Liver (tissue), 9 donors: ENCODE results near the gene DSG2. TPM values are rescaled to one million over a fixed set of nuclear protein-coding genes. Genes with fewer than 3 reads are reported as not detected.

Experiments used
- DNase-seq: peaks from one replicate; pipeline ENCODE4 v3.0.0-alpha.2; 2017; ENCODE audit warnings: low spot score
- H3K27ac ChIP-seq, 2 donors: one replicate each; pipeline ENCODE4 v1.7.0; 2013; ENCODE audit warnings: inconsistent platforms in 2 of 2, low read length in 2 of 2, control low read depth in 1 of 2, low read depth in 1 of 2, mild to moderate bottlenecking in 1 of 2
- H3K27me3 ChIP-seq, 4 donors: one replicate each; pipeline versions ENCODE4 v1.6.1 to v1.7.0; 2013; ENCODE audit warnings: low read length in 3 of 4, inconsistent platforms in 1 of 4, mild to moderate bottlenecking in 1 of 4, moderate library complexity in 1 of 4; ENCODE audit not compliant: control insufficient read depth in 4 of 4, insufficient read depth in 4 of 4
- H3K36me3 ChIP-seq, 4 donors: one replicate each; pipeline versions ENCODE4 v1.6.1 to v1.7.0; 2013; ENCODE audit warnings: low read length in 3 of 4, mild to moderate bottlenecking in 3 of 4, low read depth in 1 of 4, moderate library complexity in 1 of 4; ENCODE audit not compliant: control insufficient read depth in 4 of 4, insufficient read depth in 3 of 4
- H3K4me1 ChIP-seq, 4 donors: one replicate each; pipeline versions ENCODE4 v1.6.1 to v1.7.0; 2013; ENCODE audit warnings: low read length in 3 of 4, mild to moderate bottlenecking in 3 of 4, moderate library complexity in 1 of 4; ENCODE audit not compliant: control insufficient read depth in 4 of 4, insufficient read depth in 4 of 4
- H3K4me3 ChIP-seq, 3 donors: one replicate each; pipeline versions ENCODE4 v1.6.1 to v1.7.0; 2013; ENCODE audit warnings: low read length in 3 of 3, control low read depth in 1 of 3, low read depth in 1 of 3, mild to moderate bottlenecking in 1 of 3
- H3K9ac ChIP-seq, 2 donors: one replicate each; pipeline ENCODE4 v1.7.0; 2013; ENCODE audit warnings: low read length in 2 of 2, mild to moderate bottlenecking in 2 of 2, moderate library complexity in 2 of 2, control low read depth in 1 of 2, low read depth in 1 of 2
- H3K9me3 ChIP-seq, 4 donors: one replicate each; pipeline versions ENCODE4 v1.6.1 to v1.7.0; 2013; ENCODE audit warnings: low read length in 3 of 4; ENCODE audit not compliant: control insufficient read depth in 4 of 4
- ATF3 ChIP-seq: IDR thresholded peaks from 2 replicates; pipeline ENCODE4 v1.6.1; 2016; ENCODE audit warnings: antibody characterized with exemption
- CTCF ChIP-seq: fragments of 150-350 bp; IDR thresholded peaks from 2 replicates; pipeline ENCODE4 v1.5.1; 2017; ENCODE audit warnings: improper control_type of control experiment, low read depth, low read length; ENCODE audit not compliant: missing input control
- EGR1 ChIP-seq, 2 donors: IDR thresholded peaks; 2 replicates each; pipeline ENCODE4 v1.6.1; 2016 to 2018; ENCODE audit warnings: antibody characterized with exemption in 2 of 2, low read depth in 2 of 2
- FOXA1 ChIP-seq: IDR thresholded peaks from 2 replicates; pipeline ENCODE4 v1.6.1; 2016; ENCODE audit warnings: antibody characterized with exemption
- FOXA2 ChIP-seq: IDR thresholded peaks from 2 replicates; pipeline ENCODE4 v1.6.1; 2016; ENCODE audit warnings: antibody characterized with exemption
- GABPA ChIP-seq, 2 donors: IDR thresholded peaks in 1 of 2; conservative IDR thresholded peaks in 1 of 2; 2 replicates each; pipeline ENCODE4 v1.6.1; 2016; ENCODE audit warnings: antibody characterized with exemption in 2 of 2, mild to moderate bottlenecking in 1 of 2, moderate library complexity in 1 of 2
- HNF4A ChIP-seq, 2 donors: conservative IDR thresholded peaks; 2 replicates each; pipeline ENCODE4 v1.6.1; 2016; ENCODE audit warnings: antibody characterized with exemption in 2 of 2, mild to moderate bottlenecking in 2 of 2
- HNF4G ChIP-seq: IDR thresholded peaks from 2 replicates; pipeline ENCODE4 v1.6.1; 2016; ENCODE audit warnings: antibody characterized with exemption
- JUND ChIP-seq, 2 donors: IDR thresholded peaks; 2 replicates each; pipeline ENCODE4 v1.6.1; 2016; ENCODE audit warnings: antibody characterized with exemption in 2 of 2
- MAX ChIP-seq: IDR thresholded peaks from 2 replicates; pipeline ENCODE4 v1.6.1; 2016; ENCODE audit warnings: antibody characterized with exemption
- NR2F2 ChIP-seq: IDR thresholded peaks from 2 replicates; pipeline ENCODE4 v1.6.1; 2016; ENCODE audit warnings: antibody characterized with exemption
- RAD21 ChIP-seq, 2 donors: IDR thresholded peaks; 2 replicates each; pipeline ENCODE4 v1.6.1; 2016; ENCODE audit warnings: antibody characterized with exemption in 2 of 2, mild to moderate bottlenecking in 2 of 2
- REST ChIP-seq: IDR thresholded peaks from 2 replicates; pipeline ENCODE4 v1.6.1; 2016; ENCODE audit warnings: antibody characterized with exemption, mild to moderate bottlenecking
- RXRA ChIP-seq, 2 donors: IDR thresholded peaks; 2 replicates each; pipeline ENCODE4 v1.6.1; 2017 to 2018; ENCODE audit warnings: antibody characterized with exemption in 2 of 2, mild to moderate bottlenecking in 1 of 2
- SP1 ChIP-seq: IDR thresholded peaks from 2 replicates; pipeline ENCODE4 v1.6.1; 2018; ENCODE audit warnings: antibody characterized with exemption, mild to moderate bottlenecking
- TAF1 ChIP-seq: conservative IDR thresholded peaks from 2 replicates; pipeline ENCODE4 v1.6.1; 2016; ENCODE audit warnings: antibody characterized with exemption, mild to moderate bottlenecking
- YY1 ChIP-seq: IDR thresholded peaks from 2 replicates; pipeline ENCODE4 v1.6.1; 2016; ENCODE audit warnings: antibody characterized with exemption, mild to moderate bottlenecking
- ZBTB33 ChIP-seq: IDR thresholded peaks from 2 replicates; pipeline ENCODE4 v1.6.1; 2016; ENCODE audit warnings: antibody characterized with exemption
- WGBS: extraction: QIAGEN DNeasy Blood & Tissue Kit; methylation state at CpG from one replicate; pipeline ENCODE4 v1.1.7; 2013; 5-methylcytosine and 5-hydroxymethylcytosine counted together
- polyA plus RNA-seq, 2 donors: library from polyadenylated mRNA; stranded (reverse) in 1 of 2; unstranded in 1 of 2; fragments of 200-250 nt in 1 of 2; fragments of >200 nt in 1 of 2; fragmentation: Nextera tagmentation in 1 of 2; extraction: Ambion mirVana in 1 of 2; gene quantifications; one replicate each; pipeline versions ENCODE4 v1.2.1 to v1.2.3, GENCODE V29; 2013 to 2015
- total RNA-seq, 2 donors: library from RNA; depleted of rRNA; stranded (reverse); fragments of >200 nt; gene quantifications; one replicate each; pipeline ENCODE4 v1.2.3, GENCODE V29; 2014
- donor health status: healthy.
- donor health status: healthy.
- donor health status: healthy.
- donor health status: healthy.
- donor health status: healthy.

The DSG2 gene
- total and polyA plus RNA-seq, 4 donors, result 5.4 to 13.9 (median 9.6) TPM

- Histone ChIP-seq H3K9ac (no peak overlapping the region), H3K4me3 (no peak overlapping the region), H3K27ac (no peak overlapping the region), H3K36me3 (no peaks in the 10 kb centered on the region), H3K27me3 (peaks cover 0 to 1% (median 0%) of the 10 kb centered on the region in 4 donors), H3K4me1 (peaks cover 0 to 3% (median 0%) of the 10 kb centered on the region in 4 donors), H3K9me3 (no peaks in the 10 kb centered on the region)
- no peak for TF ChIP-seq YY1
- no peak for TF ChIP-seq SP1
- no peak for TF ChIP-seq EGR1 (IDR thresholded peaks at IDR 0.05; ENCODE audit: low read depth in 2 of 2)
- no peak for TF ChIP-seq REST
- no peak for TF ChIP-seq JUND (IDR thresholded peaks at IDR 0.05)
- no peak for TF ChIP-seq CTCF
- TF ChIP-seq RXRA (IDR thresholded peaks at IDR 0.05), result no peak
- TF ChIP-seq RAD21 (IDR thresholded peaks at IDR 0.05), result no peak
- no peak for TF ChIP-seq MAX
- no peak for TF ChIP-seq HNF4G
- TF ChIP-seq ATF3, result no peak
- no peak for TF ChIP-seq ZBTB33
- TF ChIP-seq NR2F2, result no peak
- no peak for TF ChIP-seq TAF1
- no peak for TF ChIP-seq FOXA1
- TF ChIP-seq GABPA (IDR thresholded peaks at IDR 0.05 in 1 of 2, conservative IDR thresholded peaks at IDR 0.05 in 1 of 2), result no peak
- no peak for TF ChIP-seq HNF4A (conservative IDR thresholded peaks at IDR 0.05)
- no peak for TF ChIP-seq FOXA2
- no peak for DNase-seq
- 95% methylated on average over 9 of the region's 9 CpGs for WGBS
These were observed 5.3 kb upstream of the DSG2 start for GRCh38 chr18:31492671-31493070.
